Activated B cell treated with CpG ODN at 0.5 μM for 24 hours (primary cell): ENCODE data around the gene FBXO15. TPM values are rescaled to one million over a fixed set of nuclear protein-coding genes. Genes with fewer than 3 reads are reported as not detected.

Experiments used
- ATAC-seq: fragments of 200-7000 bp; cut with Tn5 transposase; one replicate; pipeline ENCODE4 v1.10.0; 2021; ENCODE audit warnings: low read depth, mild to moderate bottlenecking, moderate library complexity
- CTCF ChIA-PET: fragments of 350-600 bp; sonication (Branson Sonifier 250); formaldehyde crosslinking; loops from one replicate; lab custom pipeline; 2021; ENCODE audit warnings: antibody characterized with exemption; lab: Charles Lee
- POLR2A ChIA-PET: fragments of 350-600 bp; sonication (Branson Sonifier 250); formaldehyde crosslinking; loops from one replicate; lab custom pipeline; 2021; ENCODE audit warnings: antibody characterized with exemption; lab: Charles Lee
- DNase-seq: peaks from one replicate; pipeline ENCODE4 v3.0.0; 2022
- H3K27ac Mint-ChIP-seq: one replicate; pipeline ENCODE4 v1.8.0; 2020; ENCODE audit warnings: mixed read lengths
- H3K27me3 Mint-ChIP-seq: one replicate; pipeline ENCODE4 v1.8.0; 2021; ENCODE audit warnings: mixed read lengths
- H3K36me3 Mint-ChIP-seq: one replicate; pipeline ENCODE4 v1.8.0; 2021; ENCODE audit warnings: low read depth, mixed read lengths
- H3K4me1 Mint-ChIP-seq: one replicate; pipeline ENCODE4 v1.8.0; 2021; ENCODE audit warnings: mixed read lengths
- H3K4me3 Mint-ChIP-seq: one replicate; pipeline ENCODE4 v1.8.0; 2020; ENCODE audit warnings: mild to moderate bottlenecking, mixed read lengths
- H3K9me3 Mint-ChIP-seq: one replicate; pipeline ENCODE4 v1.8.0; 2020; ENCODE audit warnings: mixed read lengths
- CTCF ChIP-seq: fragments of 200-600 bp; IDR thresholded peaks from one replicate; pipeline ENCODE4 v1.8.0; 2022; ENCODE audit warnings: antibody characterized with exemption, mild to moderate bottlenecking
- intact Hi-C: fragments of 100-400 bp; cut with micrococcal nuclease; formaldehyde crosslinking; loops from one replicate; pipeline ENCODE4 v1.15.1; 2024
- total RNA-seq: library from RNA; stranded (reverse); gene quantifications from 2 replicates; pipeline ENCODE4 v1.2.3, GENCODE V29; 2022

Gene FBXO15
- total RNA-seq, 1 donor from 2014 or later, result 0.69 TPM

- H3K4me1 Mint-ChIP-seq, result peaks cover 15% of the 10 kb centered on the region
- intact Hi-C loops, result no loop called here
- H3K9me3 Mint-ChIP-seq, result peaks cover 18% of the 10 kb centered on the region
- ChIA-PET CTCF (interaction anchor here (1.1 to 2.1 kb wide), 2 partner anchors 28 to 29 kb away, joined by 3 to 7 read pairs; no protein-coding TSS in a partner anchor), POLR2A (no interaction called here)
- no peak for DNase-seq
- H3K27me3 Mint-ChIP-seq, result no peaks in the 10 kb centered on the region
- no peak overlapping the region for H3K4me3 Mint-ChIP-seq
- no peak overlapping the region for H3K27ac Mint-ChIP-seq
- TF ChIP-seq CTCF, result no peak
- no peak for ATAC-seq
- H3K36me3 Mint-ChIP-seq, result peaks cover 3% of the 10 kb centered on the region
Observed at GRCh38 chr18:74110976-74111375, 36.7 kb downstream of the FBXO15 start.

GRCh38 chr18:74110149-74110548 lies 37.5 kb downstream of the FBXO15 start:
- H3K27ac Mint-ChIP-seq, result no peak overlapping the region
- no peaks in the 10 kb centered on the region for H3K27me3 Mint-ChIP-seq
- H3K9me3 Mint-ChIP-seq, result peaks cover 18% of the 10 kb centered on the region
- ATAC-seq (no peak), DNase-seq (no peak)
- H3K36me3 Mint-ChIP-seq, result peaks cover 3% of the 10 kb centered on the region
- H3K4me3 Mint-ChIP-seq, result no peak overlapping the region
- CTCF ChIA-PET, result no interaction called here
- POLR2A ChIA-PET, result no interaction called here
- peaks cover 15% of the 10 kb centered on the region for H3K4me1 Mint-ChIP-seq
- intact Hi-C loops, result no loop called here
- TF ChIP-seq CTCF, result no peak

GRCh38 chr18:74108460-74108859 lies 39.2 kb downstream of the FBXO15 start:
- Mint-ChIP-seq H3K27ac (no peak overlapping the region), H3K36me3 (peaks cover 3% of the 10 kb centered on the region), H3K4me1 (peaks cover 11% of the 10 kb centered on the region), H3K9me3 (peaks cover 26% of the 10 kb centered on the region), H3K4me3 (no peak overlapping the region), H3K27me3 (no peaks in the 10 kb centered on the region)
- ATAC-seq (no peak), DNase-seq (no peak)
- POLR2A ChIA-PET, result no interaction called here
- intact Hi-C loops, result no loop called here
- CTCF ChIA-PET, result no interaction called here
- no peak for TF ChIP-seq CTCF

- ATAC-seq (no peak), DNase-seq (no peak)
- peaks cover 18% of the 10 kb centered on the region for H3K9me3 Mint-ChIP-seq
- peaks cover 6% of the 10 kb centered on the region for H3K27me3 Mint-ChIP-seq
- no peaks in the 10 kb centered on the region for H3K36me3 Mint-ChIP-seq
- H3K27ac Mint-ChIP-seq, result no peak overlapping the region
- POLR2A ChIA-PET, result no interaction called here
- CTCF ChIA-PET, result no interaction called here
- no peak overlapping the region for H3K4me3 Mint-ChIP-seq
- no peaks in the 10 kb centered on the region for H3K4me1 Mint-ChIP-seq
- TF ChIP-seq CTCF, result no peak
- intact Hi-C loops, result no loop called here
Observed at GRCh38 chr18:74097803-74098202, 49.8 kb downstream of the FBXO15 start.

- intact Hi-C loops, result no loop called here
- H3K27me3 Mint-ChIP-seq, result peaks cover 14% of the 10 kb centered on the region
- ATAC-seq, result no peak
- DNase-seq, result no peak
- no peaks in the 10 kb centered on the region for H3K36me3 Mint-ChIP-seq
- H3K9me3 Mint-ChIP-seq, result no peaks in the 10 kb centered on the region
- ChIA-PET CTCF (no interaction called here), POLR2A (no interaction called here)
- no peak overlapping the region for H3K4me3 Mint-ChIP-seq
- H3K4me1 Mint-ChIP-seq, result no peaks in the 10 kb centered on the region
- H3K27ac Mint-ChIP-seq, result no peak overlapping the region
- no peak for TF ChIP-seq CTCF
Observed at GRCh38 chr18:74092922-74093321, 54.7 kb downstream of the FBXO15 start.
